ENCODE results near the gene SOX5.

DNA sequence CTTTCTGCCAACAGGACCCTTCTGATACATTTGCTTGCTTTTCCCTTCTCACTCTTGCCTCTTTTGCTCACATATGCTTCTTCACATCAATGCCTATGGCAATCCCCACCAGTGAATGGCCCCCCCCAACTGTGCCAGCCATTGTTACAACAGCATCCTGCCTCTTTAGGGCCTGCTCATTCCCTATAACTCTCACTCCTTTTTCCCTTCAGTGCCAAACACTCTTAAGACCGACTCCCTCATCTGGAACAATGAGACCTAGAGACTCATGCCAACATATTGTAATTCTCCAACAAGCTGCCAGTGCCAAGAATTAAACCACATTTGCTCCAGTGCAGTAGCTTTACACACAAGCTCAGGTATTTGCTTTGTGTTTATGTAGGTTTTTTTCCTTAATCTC, 189.0 kb downstream of the SOX5 start:
- TF ChIP-seq CTCF (conservative IDR thresholded peaks at IDR 0.05; ENCODE audit: low read length) = no peak
- no peak for TF ChIP-seq EZH2phosphoT487 (IDR thresholded peaks at IDR 0.05; ENCODE audit: borderline replicate concordance)
